CD1c-positive myeloid dendritic cell (primary cell): ENCODE measurements around the gene PADI3.

Experiments
- DNase-seq: peaks from one replicate; pipeline ENCODE4 v3.0.0-alpha.2; 2016; ENCODE audit errors: extremely low spot score

Gene PADI3

DNA sequence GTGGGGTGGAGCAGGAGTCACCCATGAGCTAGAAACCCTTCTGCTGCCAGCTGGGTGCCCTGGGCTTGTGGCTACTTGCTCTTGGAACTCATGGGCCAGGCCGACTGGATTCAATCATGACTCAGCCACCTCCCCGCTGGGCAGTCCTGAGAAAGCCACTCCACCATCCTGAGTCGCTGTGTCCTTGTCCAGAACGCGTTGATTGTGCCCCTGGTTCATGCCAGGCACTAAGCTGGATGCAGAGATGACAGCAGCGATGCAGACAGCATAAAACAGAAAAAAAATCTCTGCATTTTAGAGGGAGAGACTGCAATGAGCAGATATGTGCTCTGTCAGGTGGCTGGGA lies 33.4 kb upstream of the PADI3 start:
- DNase-seq: no peak

- DNase-seq: no peak
Measured at GRCh38 chr1:17216078-17216477, 32.8 kb upstream of the PADI3 start.

DNA sequence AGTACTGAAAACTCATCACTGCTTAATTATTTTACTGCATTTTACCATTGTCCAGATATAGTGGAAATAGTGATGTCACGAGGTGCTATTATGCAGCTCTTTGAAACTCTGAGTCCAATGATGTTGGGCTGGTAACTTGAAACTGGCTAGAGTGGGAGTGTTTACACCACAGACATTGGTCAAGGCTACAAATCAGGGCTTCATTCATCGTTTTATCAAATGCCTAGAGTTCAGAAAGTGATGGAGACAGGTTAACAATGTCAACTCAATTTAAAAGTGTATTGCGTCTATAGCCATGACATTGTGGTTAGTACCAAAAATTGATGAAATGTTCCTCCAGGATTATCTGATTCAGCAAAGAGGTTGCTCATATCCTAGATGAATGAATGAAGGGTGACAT lies 31.3 kb upstream of the PADI3 start:
- DNase-seq: no peak

GRCh38 chr1:17218939-17219338 lies 30.0 kb upstream of the PADI3 start:
- no peak for DNase-seq

DNA sequence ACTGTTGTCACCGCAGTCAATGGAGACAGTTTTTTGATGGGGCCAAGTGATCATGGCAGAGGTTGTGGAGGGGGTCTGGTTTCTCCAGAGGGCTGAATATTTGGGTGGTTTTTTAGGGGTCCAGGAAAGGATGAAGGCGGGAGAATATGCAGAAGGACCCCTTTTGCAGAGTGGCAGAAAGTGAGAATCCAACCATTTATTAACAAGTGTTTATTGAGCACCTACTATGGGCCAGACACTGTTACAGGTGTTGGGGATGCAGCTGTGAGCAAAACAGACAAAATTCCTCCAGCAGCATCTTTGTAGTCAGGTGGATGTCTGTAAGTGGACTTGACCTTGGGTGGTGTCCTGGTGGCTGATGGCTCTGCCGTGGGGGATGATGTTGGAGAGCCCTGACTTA lies 28.6 kb upstream of the PADI3 start:
- DNase-seq: no peak

GRCh38 chr1:17222557-17222956 lies 26.3 kb upstream of the PADI3 start:
- no peak for DNase-seq

- DNase-seq: no peak
Measured at GRCh38 chr1:17224434-17224833, 24.5 kb upstream of the PADI3 start.

DNA sequence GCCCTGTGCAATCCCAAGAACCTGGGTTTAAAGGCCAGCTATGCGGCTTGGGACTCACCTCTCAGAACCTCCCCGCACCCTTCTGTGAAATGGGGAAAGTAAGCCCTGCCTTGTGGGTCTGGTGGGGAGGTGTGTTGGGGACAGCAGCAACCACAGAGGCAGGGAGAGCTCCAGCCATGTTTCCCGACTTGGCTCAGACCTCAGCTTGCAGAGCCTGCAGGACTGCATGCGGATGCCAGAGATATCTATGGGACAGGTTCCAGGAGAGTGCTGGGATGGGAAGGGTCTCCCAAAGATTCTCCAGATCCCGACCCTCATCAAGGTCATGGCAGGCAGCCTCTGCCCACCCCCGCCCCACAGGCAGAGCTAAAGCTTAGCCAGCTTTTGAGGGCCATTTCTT lies 23.8 kb upstream of the PADI3 start:
- no peak for DNase-seq

DNA sequence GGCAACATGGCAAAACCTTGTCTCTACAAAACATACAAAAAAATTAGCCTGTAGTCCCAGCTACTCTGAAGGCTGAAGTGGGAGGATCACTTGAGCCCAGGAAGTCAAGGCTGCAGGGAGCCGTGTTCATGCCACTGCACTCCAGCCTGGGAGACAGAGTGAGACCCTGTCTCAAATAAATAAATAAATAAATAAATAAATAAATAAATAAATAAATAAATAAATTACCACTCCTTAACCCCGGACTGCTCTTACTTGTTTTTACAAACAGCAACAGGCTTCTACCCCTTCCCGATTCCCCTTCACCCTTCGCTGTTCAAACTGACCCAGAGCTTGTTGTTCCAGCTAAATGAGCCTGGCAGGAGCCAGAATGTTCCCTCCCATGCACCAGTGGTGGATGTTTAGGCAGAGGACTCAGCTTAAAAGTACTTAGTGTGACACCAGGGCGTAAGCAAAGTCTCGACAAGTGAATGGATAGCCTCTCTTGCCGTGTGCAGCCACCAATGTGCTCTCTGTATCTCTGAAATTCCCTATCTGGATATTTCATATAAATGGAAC lies 21.5 kb upstream of the PADI3 start:
- DNase-seq: no peak

GRCh38 chr1:17228619-17229018 lies 20.3 kb upstream of the PADI3 start:
- no peak for DNase-seq

DNA sequence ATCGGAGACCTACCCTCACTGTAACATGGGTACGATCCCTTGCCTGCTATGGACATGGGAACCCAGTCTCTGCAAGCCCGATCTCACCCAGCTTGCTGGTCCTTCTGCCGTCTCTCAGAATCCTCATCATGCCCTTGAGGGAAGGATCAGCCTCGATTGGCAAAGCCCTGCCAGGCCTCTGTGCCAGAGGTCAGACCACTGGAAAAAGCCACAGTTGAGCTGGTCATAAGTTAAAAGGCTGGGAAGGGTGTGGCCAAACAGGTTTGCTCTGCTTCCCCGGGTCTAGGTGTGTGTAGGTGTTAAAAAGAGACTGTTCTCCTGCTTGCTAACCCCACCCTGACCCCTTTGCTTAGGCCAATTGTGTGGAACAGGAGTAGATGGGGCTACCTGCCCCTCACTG lies 19.5 kb upstream of the PADI3 start:
- DNase-seq: no peak

GRCh38 chr1:17230106-17230505 lies 18.8 kb upstream of the PADI3 start:
- DNase-seq: no peak

- no peak for DNase-seq
Measured at GRCh38 chr1:17230671-17231310, 18.1 kb upstream of the PADI3 start.

DNA sequence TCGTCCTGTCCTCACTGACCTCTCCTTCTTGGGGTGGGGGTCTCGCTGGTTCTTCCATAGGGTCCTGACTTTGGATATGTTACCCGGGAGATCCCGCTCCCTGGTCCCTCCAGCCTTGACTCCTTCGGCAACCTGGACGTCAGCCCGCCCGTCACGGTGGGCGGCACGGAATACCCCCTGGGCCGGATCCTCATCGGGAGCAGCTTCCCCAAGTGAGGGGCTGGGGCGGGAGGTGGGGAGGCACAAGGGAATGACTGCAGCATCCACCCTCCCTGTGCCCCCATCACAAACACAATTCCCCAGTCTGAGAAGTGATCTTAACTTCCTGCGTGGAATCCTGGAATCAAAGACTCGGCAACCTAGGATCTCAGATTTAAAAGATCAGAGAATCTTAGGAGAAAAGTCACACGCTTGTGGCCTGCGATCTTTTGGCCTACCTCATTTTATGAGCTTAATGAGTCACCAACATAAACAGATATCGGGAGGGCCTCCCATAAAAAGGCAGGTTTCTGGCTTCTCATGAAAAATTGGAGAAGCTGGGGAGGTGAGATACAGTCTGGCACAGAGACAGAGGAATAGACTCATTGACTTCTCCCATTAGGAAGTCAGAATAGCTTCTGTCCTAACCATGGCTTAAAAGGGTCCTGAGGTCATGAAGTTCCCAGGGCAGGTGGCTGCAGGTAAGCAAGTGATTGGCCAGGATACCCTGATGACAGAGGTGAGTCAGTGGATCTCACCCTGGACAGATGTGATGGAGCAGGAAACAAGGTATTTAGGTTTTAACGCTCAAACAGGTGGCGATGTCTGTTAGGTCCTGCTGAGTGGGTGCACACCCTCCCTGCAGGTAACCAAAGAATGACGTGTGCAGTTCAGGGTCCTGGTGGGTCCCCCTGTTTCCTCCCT lies 15.9 kb upstream of the PADI3 start:
- peak; percentile 28 for DNase-seq

DNA sequence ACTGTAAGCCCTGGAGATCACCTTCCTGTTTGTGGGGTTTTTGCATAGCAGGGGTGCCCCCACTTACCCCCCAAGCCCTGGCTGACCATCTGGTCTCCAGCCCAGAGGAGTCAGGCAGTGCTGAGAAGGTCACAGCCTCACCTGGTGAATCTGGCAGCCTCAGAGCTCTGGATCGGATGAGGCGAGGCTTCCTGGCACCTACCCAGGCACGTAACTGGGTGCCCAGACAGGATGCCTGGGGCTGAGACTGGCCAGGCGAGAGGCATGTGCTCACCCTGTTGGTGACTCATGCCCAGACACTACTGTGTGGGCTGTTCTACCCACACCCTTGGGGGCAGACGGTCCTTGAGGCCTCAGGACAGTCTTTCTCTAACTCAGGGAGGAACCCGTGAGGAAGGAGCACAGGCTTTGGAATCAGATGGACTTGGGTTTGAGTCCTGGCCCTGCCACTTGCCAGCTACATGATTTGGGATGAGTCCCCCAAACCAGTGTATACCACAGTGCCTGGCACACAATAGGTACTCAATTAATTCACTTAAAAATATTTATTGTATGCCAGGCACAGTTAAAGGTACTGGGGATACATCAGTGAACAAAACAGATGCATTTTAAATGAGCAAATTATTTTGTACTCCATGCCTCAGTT lies 15.1 kb upstream of the PADI3 start:
- peak; percentile 86 for DNase-seq

- no peak for DNase-seq
Measured at GRCh38 chr1:17234405-17234804, 14.5 kb upstream of the PADI3 start.

GRCh38 chr1:17235135-17235885 lies 13.6 kb upstream of the PADI3 start:
- DNase-seq: no peak

GRCh38 chr1:17236779-17237560 lies 11.9 kb upstream of the PADI3 start:
- DNase-seq: peak; percentile 95

DNA sequence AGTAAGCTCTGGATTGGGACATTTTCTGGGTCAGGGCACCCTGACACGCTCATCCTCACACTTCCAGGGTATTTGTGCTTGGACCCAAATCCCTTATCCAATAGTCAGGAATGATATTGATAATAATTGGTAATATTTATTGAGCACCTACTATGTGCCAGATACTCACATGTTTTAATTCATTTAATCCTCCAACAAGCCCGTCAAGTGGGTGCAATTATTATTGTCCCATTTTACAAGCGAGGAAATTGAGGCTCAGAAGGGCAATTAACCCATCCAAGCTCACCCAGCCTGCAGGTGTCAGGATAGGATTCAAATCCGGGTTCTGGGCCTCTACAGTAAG lies 11.4 kb upstream of the PADI3 start:
- DNase-seq: no peak

- DNase-seq: peak; percentile 56
Measured at GRCh38 chr1:17239420-17239819, 9.5 kb upstream of the PADI3 start.
